Right forelimb (tissue), 1 donor: ENCODE measurements around the gene MAPK11.

Experiments used
- DNase-seq: peaks from one replicate; pipeline ENCODE4 v3.0.0-alpha.2; 2018

Gene MAPK11

DNA sequence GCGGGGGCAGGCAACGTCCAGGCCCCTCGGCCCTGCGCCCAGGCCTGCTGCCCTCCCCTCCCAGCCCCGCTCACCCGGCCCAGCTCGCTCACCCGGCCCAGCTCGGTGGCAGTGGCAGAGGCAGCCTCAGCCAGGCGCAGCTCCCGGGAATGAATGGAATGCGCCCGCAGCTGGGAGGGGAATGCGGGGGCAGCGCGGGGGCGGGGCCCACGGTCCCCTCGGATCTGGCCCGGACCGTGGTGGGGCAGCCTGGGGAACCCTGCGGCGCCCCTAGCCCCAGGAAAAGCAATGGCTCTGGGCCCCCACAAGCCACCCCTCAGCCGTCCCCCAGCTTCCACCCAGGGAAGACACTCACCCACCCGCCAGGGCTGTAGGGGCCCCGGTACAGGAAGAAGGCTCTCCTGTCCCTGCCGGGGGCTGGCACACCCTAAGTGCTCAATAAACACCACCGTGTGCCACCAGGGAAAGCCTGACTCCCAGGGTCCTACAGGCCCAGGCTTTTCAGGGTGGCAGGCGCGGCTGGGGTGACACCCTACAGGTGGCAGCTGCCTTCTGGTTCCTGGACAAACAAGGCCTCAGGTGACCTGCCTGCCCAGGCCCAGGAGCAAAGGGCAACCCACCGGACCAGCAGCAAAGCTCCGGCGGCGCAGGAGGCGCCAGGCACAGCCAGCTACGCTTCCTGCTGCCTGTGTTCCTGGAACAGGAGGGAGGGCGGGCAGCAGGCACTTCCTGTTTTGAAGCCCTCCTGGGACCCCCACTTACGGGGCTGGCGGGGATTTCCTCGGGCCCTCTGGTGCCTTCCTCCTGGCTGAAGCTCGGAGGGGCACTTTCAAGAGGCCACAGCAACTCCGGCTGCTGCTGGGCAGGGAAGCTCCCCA, 23.5 kb upstream of the MAPK11 start:
- peak; percentile 76 for DNase-seq

- no peak for DNase-seq
Measured at GRCh38 chr22:50292643-50293440, 22.7 kb upstream of the MAPK11 start.

- DNase-seq: no peak
Measured at GRCh38 chr22:50289942-50290630, 19.9 kb upstream of the MAPK11 start.

DNA sequence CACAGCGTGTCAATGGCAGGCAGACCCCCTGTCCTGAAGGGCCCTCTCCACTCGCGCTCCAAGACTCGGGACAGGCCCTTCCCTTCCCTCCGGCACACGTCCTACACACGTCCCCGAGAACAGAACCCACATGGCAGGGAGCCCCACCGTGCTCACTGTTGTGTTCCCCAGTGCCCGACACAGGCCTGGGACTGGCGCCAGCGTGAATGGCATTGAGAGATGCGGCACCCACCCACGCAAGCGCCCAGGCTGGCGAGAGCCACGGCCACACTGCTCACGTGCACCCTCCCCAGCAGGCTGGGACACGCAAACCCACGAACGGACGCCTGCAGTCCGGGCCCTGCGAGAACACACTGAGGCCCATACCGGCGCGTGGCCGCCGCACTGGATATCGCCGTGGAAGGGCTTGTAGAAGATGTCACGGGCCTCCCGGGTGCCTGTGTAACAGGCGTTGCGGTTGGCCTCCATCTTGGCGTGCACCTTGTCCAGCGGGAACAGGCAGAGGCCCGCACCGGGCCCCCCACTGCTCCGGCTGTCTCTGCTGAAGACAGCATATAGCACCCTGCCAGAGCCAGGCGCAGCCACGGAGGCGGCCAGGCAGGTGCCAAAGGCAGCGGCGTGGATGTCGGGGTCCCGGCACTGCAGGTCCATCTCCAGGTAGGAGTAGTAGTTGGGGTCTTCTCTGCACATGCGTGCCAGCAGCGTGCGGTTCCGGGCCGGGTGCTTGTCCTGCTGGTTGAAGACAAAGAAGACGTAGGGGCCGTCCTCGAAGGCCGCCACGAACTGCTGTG, 19.2 kb upstream of the MAPK11 start:
- no peak for DNase-seq

DNA sequence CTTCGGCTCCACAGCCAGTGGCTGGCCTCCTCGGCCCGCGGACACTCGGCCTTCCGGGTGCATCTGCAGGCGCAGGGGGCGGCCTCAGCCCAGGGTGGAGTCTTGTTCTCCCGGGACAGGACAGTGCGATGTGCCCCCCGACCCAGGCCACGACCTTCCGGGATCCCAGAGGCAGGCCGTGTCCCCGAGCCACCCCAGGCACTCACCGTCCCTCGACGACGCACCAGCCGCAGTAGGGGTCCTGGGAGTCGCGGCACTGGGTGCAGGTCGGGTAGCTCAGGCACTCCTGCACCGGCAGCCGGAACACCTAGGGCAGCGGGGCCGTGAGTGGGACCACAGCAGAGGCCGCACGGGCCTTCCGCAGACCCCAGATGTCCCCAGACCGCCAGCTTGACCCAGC, 17.6 kb upstream of the MAPK11 start:
- no peak for DNase-seq

DNA sequence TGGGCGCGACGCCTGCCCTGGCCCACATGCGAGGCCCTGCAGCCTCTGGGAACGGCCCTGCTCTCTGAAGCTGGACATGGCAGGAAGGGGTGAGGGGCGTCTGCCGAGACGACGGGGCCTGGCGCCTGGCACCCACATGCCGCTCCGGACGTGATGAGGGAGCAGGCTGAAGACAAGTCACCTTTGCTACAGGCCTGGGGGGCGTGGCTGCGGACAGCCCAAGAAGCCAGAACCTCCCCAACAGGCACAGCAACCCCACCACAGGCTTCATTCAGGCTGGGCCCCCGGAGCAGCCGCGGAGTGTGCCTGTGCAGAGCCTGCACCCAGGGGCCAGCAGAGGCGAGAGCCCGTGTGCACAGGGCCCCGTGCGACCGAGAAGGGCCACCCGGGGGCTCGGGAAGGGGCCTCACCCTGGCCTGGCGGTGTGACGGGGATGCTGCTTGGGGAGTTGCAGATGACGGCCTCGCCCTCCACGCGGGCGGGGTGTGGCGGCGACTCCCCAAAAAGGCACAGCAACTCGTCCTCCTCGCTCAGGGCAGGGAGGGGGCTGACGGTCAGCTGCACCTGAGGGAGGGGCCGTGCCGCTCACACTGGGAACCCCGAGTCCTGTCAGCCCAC, 16.6 kb upstream of the MAPK11 start:
- DNase-seq: no peak

DNA sequence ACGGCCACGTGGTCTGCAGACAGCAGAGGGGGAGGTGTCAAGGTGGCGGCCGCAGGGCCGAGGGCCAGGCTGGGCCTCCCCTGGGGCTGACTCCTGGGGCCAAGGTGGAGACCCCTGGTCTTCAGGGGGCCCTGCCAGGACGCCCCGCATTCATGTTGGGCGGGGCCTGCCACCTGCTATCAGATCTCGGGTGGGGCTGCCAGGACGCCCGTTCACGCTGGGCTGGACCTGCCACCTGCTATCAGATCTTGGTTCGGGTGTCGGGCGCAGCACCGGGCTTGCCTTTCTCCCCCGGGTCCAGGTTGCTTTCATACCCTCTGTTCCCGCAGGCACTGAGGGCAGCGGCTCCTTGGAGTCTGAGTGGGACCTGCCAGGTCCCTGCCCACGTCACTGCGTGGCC, 16.1 kb upstream of the MAPK11 start:
- no peak for DNase-seq

DNA sequence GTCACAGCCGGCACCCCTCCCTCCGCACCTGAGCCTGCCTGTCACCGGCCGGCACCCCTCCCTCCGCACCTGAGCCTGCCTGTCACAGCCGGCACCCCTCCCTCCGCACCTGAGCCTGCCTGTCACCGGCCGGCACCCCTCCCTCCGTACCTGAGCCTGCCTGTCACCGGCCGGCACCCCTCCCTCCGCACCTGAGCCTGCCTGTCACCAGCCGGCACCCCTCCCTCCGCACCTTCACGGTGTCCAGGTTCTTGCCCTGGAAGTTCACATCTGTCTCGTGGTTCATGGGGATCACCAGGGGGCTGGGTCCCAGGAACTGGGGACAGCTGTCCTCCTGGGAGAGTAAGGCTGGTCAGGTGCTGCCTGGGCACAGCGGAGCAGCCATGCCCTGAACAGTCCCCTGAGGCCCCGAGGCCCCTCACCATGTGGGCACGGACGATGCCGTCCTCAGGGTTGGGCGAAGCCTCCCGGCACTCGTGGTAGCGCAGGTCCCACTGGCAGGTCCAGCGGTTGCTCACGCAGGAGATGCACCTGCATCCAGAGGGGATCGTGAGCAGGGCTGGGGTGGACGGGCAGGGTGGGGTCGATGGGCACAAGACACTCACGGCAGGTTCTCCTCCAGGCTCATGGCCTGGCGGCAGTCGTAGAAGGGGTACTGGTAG, 15.5 kb upstream of the MAPK11 start:
- DNase-seq: no peak

- no peak for DNase-seq
Measured at GRCh38 chr22:50284479-50284878, 14.3 kb upstream of the MAPK11 start.

DNA sequence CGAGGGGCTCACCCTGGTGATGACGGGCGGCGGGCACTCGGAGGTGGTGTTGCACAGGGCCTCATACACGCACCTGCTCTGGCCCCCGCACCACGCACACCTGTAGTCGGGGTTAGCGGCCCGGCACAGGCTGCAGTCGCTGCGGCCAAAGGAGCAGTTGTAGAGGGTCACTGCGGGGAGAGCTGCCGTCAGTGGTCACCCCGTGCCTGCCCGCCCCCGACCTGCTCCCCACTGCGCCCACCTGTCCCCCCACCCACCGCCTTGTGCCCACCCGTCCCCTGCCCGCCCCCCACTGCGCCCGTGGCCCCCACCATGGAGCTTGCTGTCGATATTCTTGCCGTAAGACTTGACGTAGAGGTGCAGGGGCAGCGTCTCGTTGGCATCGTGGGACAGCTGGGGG, 13.6 kb upstream of the MAPK11 start:
- DNase-seq: no peak

DNA sequence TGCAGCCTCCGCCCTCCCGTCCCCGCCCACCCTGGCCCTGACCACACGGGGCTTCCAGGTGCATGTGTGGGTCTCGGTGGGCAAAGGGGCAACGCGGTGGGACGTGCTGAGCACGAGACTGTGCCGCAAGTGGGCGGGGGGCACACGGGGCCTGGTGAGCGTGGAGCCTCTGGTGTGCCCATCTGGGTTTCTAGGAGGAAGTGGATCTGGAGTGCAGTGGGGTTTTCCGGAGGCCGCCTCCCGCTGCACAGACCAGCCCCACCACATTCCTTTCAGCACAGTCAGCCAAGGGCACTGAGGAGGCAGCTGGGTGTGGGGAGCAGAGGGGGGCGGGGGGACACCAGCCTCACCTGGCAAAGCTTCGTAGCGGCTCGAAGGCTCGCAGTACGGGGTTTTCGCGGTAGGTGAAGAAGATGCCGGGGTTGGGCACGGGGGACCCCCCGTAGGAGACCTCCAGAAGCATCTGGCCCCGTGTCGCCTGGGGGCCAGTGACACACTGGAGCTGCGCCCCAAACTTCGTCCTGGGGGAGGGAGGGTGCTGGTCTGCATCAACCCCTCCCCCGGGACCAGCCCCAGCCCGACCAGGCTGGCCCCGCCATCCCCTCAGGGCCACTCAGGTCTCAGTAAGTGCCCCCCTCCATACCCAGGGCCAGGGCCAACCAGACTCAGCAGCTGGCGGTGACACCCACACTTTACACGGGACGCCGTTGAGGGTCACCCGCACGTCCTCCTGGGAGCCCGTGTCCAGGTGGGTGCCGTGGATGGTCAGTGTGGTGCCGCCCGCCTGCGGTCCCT, 12.4 kb upstream of the MAPK11 start:
- DNase-seq: no peak

- DNase-seq: no peak
Measured at GRCh38 chr22:50281957-50282356, 11.8 kb upstream of the MAPK11 start.

DNA sequence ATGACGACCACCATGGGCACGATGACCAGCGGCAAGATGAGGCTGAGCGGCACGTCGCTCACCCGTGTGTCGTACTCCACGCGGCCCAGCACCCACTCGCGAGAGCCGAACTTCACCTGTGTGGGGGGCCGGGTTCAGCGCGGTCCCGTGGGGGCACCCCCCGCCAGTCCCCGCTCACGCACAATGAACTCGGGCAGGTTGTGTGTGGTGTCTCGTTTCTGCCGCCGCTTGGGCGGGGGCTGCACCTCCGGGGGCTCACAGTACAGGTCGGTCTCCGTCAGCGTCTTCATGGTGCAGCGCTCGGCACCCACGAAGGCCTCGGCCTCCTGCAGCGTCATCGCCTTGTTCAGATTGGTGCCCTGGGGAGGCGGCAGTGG, 11.2 kb upstream of the MAPK11 start:
- DNase-seq: no peak

DNA sequence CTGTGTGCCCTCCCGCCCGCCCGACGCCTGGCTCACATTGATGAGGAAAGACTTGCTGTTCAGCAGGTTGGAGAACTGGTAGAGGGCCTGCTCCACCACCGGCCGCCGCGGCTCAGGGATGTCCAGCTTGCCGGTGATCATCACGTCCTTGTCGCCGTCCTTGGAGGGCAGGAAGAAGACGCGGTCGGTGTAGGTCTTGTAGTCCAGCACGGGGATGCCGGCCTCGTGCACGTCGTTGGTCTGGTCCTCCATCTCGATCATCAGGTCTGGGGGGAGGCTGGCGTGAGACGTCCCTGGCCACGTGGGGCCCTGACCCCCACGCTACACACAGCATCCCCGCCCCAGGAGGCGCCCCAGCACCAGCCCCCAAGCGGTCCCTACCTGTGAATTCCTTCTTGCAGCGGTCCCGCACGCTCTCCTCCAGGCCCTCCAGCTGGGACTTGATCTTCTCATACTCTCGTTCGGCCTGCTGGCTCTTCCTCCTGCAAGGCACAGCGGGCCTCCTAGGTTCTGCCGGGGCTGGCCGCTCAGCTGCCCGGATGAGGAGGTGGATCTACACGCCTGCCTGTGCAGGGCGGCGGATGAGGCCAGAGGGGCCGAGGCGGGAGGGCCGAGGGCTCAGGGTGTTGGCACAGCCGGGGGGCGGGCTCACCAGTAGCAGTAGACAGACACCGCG, 10.7 kb upstream of the MAPK11 start:
- no peak for DNase-seq

- DNase-seq: no peak
Measured at GRCh38 chr22:50280022-50280707, 10.0 kb upstream of the MAPK11 start.

- DNase-seq: no peak
Measured at GRCh38 chr22:50278956-50279619, 8.9 kb upstream of the MAPK11 start.

- DNase-seq: no peak
Measured at GRCh38 chr22:50278461-50278860, 8.3 kb upstream of the MAPK11 start.

- DNase-seq: no peak
Measured at GRCh38 chr22:50277761-50278160, 7.6 kb upstream of the MAPK11 start.

DNA sequence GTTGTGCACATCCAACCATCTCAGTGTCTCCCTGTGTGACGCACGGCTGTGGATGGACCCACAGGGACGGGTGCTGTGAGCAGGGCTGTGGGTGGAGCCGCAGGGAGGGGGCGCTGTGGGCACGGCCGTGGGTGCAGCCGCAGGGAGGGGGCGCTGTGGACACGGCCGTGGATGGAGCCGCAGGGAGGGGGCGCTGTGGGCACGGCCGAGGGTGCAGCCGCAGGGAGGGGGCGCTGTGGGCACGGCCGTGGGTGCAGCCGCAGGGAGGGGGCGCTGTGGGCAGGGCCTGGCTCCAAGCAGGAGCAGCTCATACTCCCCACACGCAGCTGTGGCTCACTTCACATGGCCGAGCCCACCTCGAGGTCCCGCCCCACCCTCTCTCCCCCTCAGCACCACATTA, 6.0 kb upstream of the MAPK11 start:
- no peak for DNase-seq
